Endodermal cell (in vitro differentiated cells): ENCODE measurements around the gene DNAH6. TPM values are rescaled to one million over a fixed set of nuclear protein-coding genes. Genes with fewer than 3 reads are reported as not detected.
"Not testable (repeated sequence)": the region's sequence is repeated elsewhere in the genome, so short reads cannot be mapped to it uniquely, and the experiment has no call there.

ENCODE experiments used
- DNase-seq: peaks from one replicate; pipeline ENCODE4 v3.0.0-alpha.2; 2017
- H3K27ac ChIP-seq: 2 replicates; pipeline ENCODE4 v1.5.1; 2013; ENCODE audit warnings: mild to moderate bottlenecking, low read depth, low read length, moderate library complexity
- H3K27me3 ChIP-seq: 2 replicates; pipeline ENCODE4 v1.6.1; 2013; ENCODE audit warnings: mild to moderate bottlenecking, low read length, moderate library complexity; ENCODE audit not compliant: insufficient read depth, control insufficient read depth, poor library complexity, severe bottlenecking
- H3K36me3 ChIP-seq: 2 replicates; pipeline ENCODE4 v1.7.0; 2013; ENCODE audit warnings: mild to moderate bottlenecking, low read length, moderate library complexity; ENCODE audit not compliant: control insufficient read depth, insufficient read depth
- H3K4me1 ChIP-seq: one replicate; pipeline ENCODE4 v1.7.0; 2013; ENCODE audit warnings: low read length; ENCODE audit not compliant: control insufficient read depth, insufficient read depth
- H3K4me3 ChIP-seq: 2 replicates; pipeline ENCODE4 v1.5.1; 2013; ENCODE audit warnings: mild to moderate bottlenecking, low read length, moderate library complexity
- H3K9ac ChIP-seq: 2 replicates; pipeline ENCODE4 v1.6.1; 2013; ENCODE audit warnings: mild to moderate bottlenecking, low read length, moderate library complexity; ENCODE audit not compliant: poor library complexity, severe bottlenecking; ENCODE audit errors: extremely low read depth
- H3K9me3 ChIP-seq: 2 replicates; pipeline ENCODE4 v1.6.1; 2013; ENCODE audit warnings: mild to moderate bottlenecking, low read length, moderate library complexity; ENCODE audit not compliant: control insufficient read depth
- H3K27ac Mint-ChIP-seq: 2 replicates; pipeline ENCODE4 v1.8.0; 2020; ENCODE audit warnings: mixed read lengths
- H3K27me3 Mint-ChIP-seq: 2 replicates; pipeline ENCODE4 v1.8.0; 2021; ENCODE audit warnings: mild to moderate bottlenecking, mixed read lengths; ENCODE audit not compliant: insufficient read depth
- H3K36me3 Mint-ChIP-seq: 2 replicates; pipeline ENCODE4 v1.8.0; 2020; ENCODE audit warnings: low read depth, mixed read lengths
- H3K4me1 Mint-ChIP-seq: 2 replicates; pipeline ENCODE4 v1.8.0; 2020; ENCODE audit warnings: mixed read lengths
- H3K4me3 Mint-ChIP-seq: 2 replicates; pipeline ENCODE4 v1.8.0; 2020; ENCODE audit warnings: mild to moderate bottlenecking, moderate library complexity, mixed read lengths
- H3K9me3 Mint-ChIP-seq: 2 replicates; pipeline ENCODE4 v1.8.0; 2020; ENCODE audit warnings: mild to moderate bottlenecking, mixed read lengths
- CTCF ChIP-seq: fragments of 200-600 bp; sonication (generic); conservative IDR thresholded peaks from 2 replicates; pipeline ENCODE4 v1.5.0; 2021; ENCODE audit warnings: antibody characterized with exemption, mild to moderate bottlenecking
- WGBS, 2 experiments: methylation state at CpG; one replicate each; pipeline versions ENCODE4 v1.1.5 to v1.1.7; 2013; ENCODE audit warnings: missing lambda C conversion rate in 2 of 2, mixed read lengths in 1 of 2; ENCODE audit not compliant: insufficient coverage in 1 of 2, insufficient read length in 1 of 2; 5-methylcytosine and 5-hydroxymethylcytosine counted together
- total RNA-seq, 2 donors: library from RNA; stranded (reverse); fragmentation: NEBNext Ultra II Directional in 1 of 2; extraction: Animal tissue kit (Norgen Biotek cat#: 25700) in 1 of 2; gene quantifications; 2 replicates in 1 of 2; 3 replicates in 1 of 2; pipeline ENCODE4 v1.2.1, GENCODE V29; 2021

The DNAH6 gene
- total RNA-seq, 2 donors from 2014 or later, result 1.6 to 2.0 TPM

- Histone ChIP-seq H3K36me3 (no peaks in the 10 kb centered on the region), H3K27ac (no peak overlapping the region), H3K4me3 (no peak overlapping the region), H3K9me3 (no peaks in the 10 kb centered on the region), H3K4me1 (no peaks in the 10 kb centered on the region), H3K9ac (no peak overlapping the region), H3K27me3 (no peaks in the 10 kb centered on the region)
- no peak for DNase-seq
- Mint-ChIP-seq H3K27me3 (no peaks in the 10 kb centered on the region), H3K27ac (no peak overlapping the region), H3K4me1 (no peaks in the 10 kb centered on the region), H3K4me3 (no peak overlapping the region), H3K36me3 (no peaks in the 10 kb centered on the region), H3K9me3 (no peaks in the 10 kb centered on the region)
- WGBS, 2 experiments, result 92 to 100% methylated on average over 1 to 2 of the region's 2 CpGs
- TF ChIP-seq CTCF, result no peak
Observed at GRCh38 chr2:84546551-84546950, 30.3 kb downstream of the DNAH6 start.

- Histone ChIP-seq H3K4me1 (no peaks in the 10 kb centered on the region), H3K4me3 (no peak overlapping the region), H3K27ac (no peak overlapping the region), H3K9ac (no peak overlapping the region), H3K9me3 (no peaks in the 10 kb centered on the region), H3K27me3 (no peaks in the 10 kb centered on the region), H3K36me3 (no peaks in the 10 kb centered on the region)
- H3K4me3 Mint-ChIP-seq, result no peak overlapping the region
- no peak for DNase-seq
- H3K9me3 Mint-ChIP-seq, result no peaks in the 10 kb centered on the region
- H3K27me3 Mint-ChIP-seq, result peaks cover under 1% of the 10 kb centered on the region
- H3K27ac Mint-ChIP-seq, result no peak overlapping the region
- no peaks in the 10 kb centered on the region for H3K36me3 Mint-ChIP-seq
- WGBS, 2 experiments, result 87% methylated on average over 1 of the region's 1 CpG; no CpG with 5 or more reads in 1 of the 2 experiments
- no peak for TF ChIP-seq CTCF
- H3K4me1 Mint-ChIP-seq, result no peaks in the 10 kb centered on the region
Observed at GRCh38 chr2:84548303-84548702, 32.0 kb downstream of the DNAH6 start.

GRCh38 chr2:84550916-84551315 lies 34.6 kb downstream of the DNAH6 start:
- H3K27me3 ChIP-seq, result no peaks in the 10 kb centered on the region
- no peaks in the 10 kb centered on the region for H3K4me1 Mint-ChIP-seq
- no peaks in the 10 kb centered on the region for H3K4me1 ChIP-seq
- H3K9me3 Mint-ChIP-seq, result no peaks in the 10 kb centered on the region
- H3K4me3 Mint-ChIP-seq, result no peak overlapping the region
- TF ChIP-seq CTCF, result no peak
- H3K9me3 ChIP-seq, result no peaks in the 10 kb centered on the region
- H3K9ac ChIP-seq, result no peak overlapping the region
- no peaks in the 10 kb centered on the region for H3K36me3 ChIP-seq
- H3K36me3 Mint-ChIP-seq, result no peaks in the 10 kb centered on the region
- no peak overlapping the region for H3K27ac Mint-ChIP-seq
- H3K4me3 ChIP-seq, result no peak overlapping the region
- peaks cover 8% of the 10 kb centered on the region for H3K27me3 Mint-ChIP-seq
- 100% methylated on average over 1 of the region's 1 CpG; no CpG with 5 or more reads in 1 of the 2 experiments for WGBS, 2 experiments
- no peak overlapping the region for H3K27ac ChIP-seq
- no peak for DNase-seq

GRCh38 chr2:84551526-84551925 lies 35.2 kb downstream of the DNAH6 start:
- H3K36me3 ChIP-seq, H3K4me1 ChIP-seq, H3K9ac ChIP-seq, H3K27ac ChIP-seq, H3K36me3 Mint-ChIP-seq, H3K9me3 Mint-ChIP-seq, DNase-seq, H3K27me3 ChIP-seq, H3K9me3 ChIP-seq, H3K4me3 ChIP-seq, H3K27ac Mint-ChIP-seq, H3K4me3 Mint-ChIP-seq, H3K27me3 Mint-ChIP-seq, H3K4me1 Mint-ChIP-seq: not testable (repeated sequence)
- 97% methylated on average over 6 of the region's 6 CpGs for WGBS, 2 experiments
